CD8-positive, alpha-beta memory T cell (primary cell): ENCODE results near the gene GOLGA7B. TPM values are rescaled to one million over a fixed set of nuclear protein-coding genes. Genes with fewer than 3 reads are reported as not detected.

ENCODE experiments used
- CTCF ChIA-PET: fragments of 350-600 bp; sonication (Branson Sonifier 250); formaldehyde crosslinking; loops from one replicate; lab custom pipeline; 2021; ENCODE audit warnings: antibody characterized with exemption; lab: Charles Lee
- POLR2A ChIA-PET: fragments of 350-600 bp; sonication (Branson Sonifier 250); formaldehyde crosslinking; loops from one replicate; lab custom pipeline; 2021; ENCODE audit warnings: antibody characterized with exemption; lab: Charles Lee
- DNase-seq, 5 donors: peaks; one replicate each; pipeline versions ENCODE4 v3.0.0 to v3.0.0-alpha.2; 2020 to 2022; ENCODE audit warnings: mixed read lengths in 1 of 5
- H3K27ac ChIP-seq: one replicate; pipeline ENCODE4 v1.7.0; 2013; ENCODE audit warnings: low read depth, mild to moderate bottlenecking, low read length, moderate library complexity
- H3K27me3 ChIP-seq: 2 replicates; pipeline ENCODE4 v1.7.0; 2013; ENCODE audit warnings: low read length, mild to moderate bottlenecking; ENCODE audit not compliant: insufficient read depth, poor library complexity, severe bottlenecking
- H3K36me3 ChIP-seq: 2 replicates; pipeline ENCODE4 v1.7.0; 2013; ENCODE audit warnings: mild to moderate bottlenecking, low read length, moderate library complexity; ENCODE audit not compliant: insufficient read depth
- H3K4me1 ChIP-seq: 2 replicates; pipeline ENCODE4 v1.7.0; 2013; ENCODE audit warnings: mild to moderate bottlenecking, low read length, moderate library complexity; ENCODE audit not compliant: insufficient read depth
- H3K4me3 ChIP-seq: 2 replicates; pipeline ENCODE4 v1.7.0; 2013; ENCODE audit warnings: mild to moderate bottlenecking, low read length
- H3K9me3 ChIP-seq: 2 replicates; pipeline ENCODE4 v1.7.0; 2013; ENCODE audit warnings: mild to moderate bottlenecking, low read length
- H3K27ac Mint-ChIP-seq, 8 donors: one replicate each; pipeline ENCODE4 v1.8.0; 2020 to 2021; ENCODE audit warnings: mixed read lengths in 8 of 8, mild to moderate bottlenecking in 6 of 8, inconsistent platforms in 3 of 8, moderate library complexity in 3 of 8
- H3K27me3 Mint-ChIP-seq, 2 donors: one replicate each; pipeline ENCODE4 v1.8.0; 2020 to 2021; ENCODE audit warnings: mixed read lengths in 2 of 2, mild to moderate bottlenecking in 1 of 2, moderate library complexity in 1 of 2
- H3K36me3 Mint-ChIP-seq, 3 donors: one replicate each; pipeline ENCODE4 v1.8.0; 2020 to 2021; ENCODE audit warnings: mixed read lengths in 3 of 3, inconsistent platforms in 1 of 3, mild to moderate bottlenecking in 1 of 3
- H3K4me1 Mint-ChIP-seq, 3 donors: one replicate each; pipeline ENCODE4 v1.8.0; 2020 to 2021; ENCODE audit warnings: mixed read lengths in 3 of 3, inconsistent platforms in 1 of 3, mild to moderate bottlenecking in 1 of 3
- H3K4me3 Mint-ChIP-seq, 7 donors: one replicate each; pipeline ENCODE4 v1.8.0; 2020 to 2021; ENCODE audit warnings: mixed read lengths in 7 of 7, mild to moderate bottlenecking in 6 of 7, moderate library complexity in 4 of 7, inconsistent platforms in 2 of 7
- H3K9me3 Mint-ChIP-seq, 5 donors: one replicate each; pipeline ENCODE4 v1.8.0; 2020 to 2022; ENCODE audit warnings: mixed read lengths in 5 of 5, mild to moderate bottlenecking in 3 of 5, moderate library complexity in 2 of 5, inconsistent platforms in 1 of 5
- polyA plus RNA-seq: library from polyadenylated mRNA; unstranded; fragments of 300-500 nt; fragmentation: Illumina TruSeq; gene quantifications from one replicate; pipeline ENCODE4 v1.2.3, GENCODE V29; 2021
- total RNA-seq, 2 experiments: library from RNA; stranded (reverse); gene quantifications; one replicate each; pipeline ENCODE4 v1.2.3, GENCODE V29; 2021

GOLGA7B gene
- total and polyA plus RNA-seq, 3 experiments from 2014 or later = 0.29 to 0.62 (median 0.44) TPM

DNA sequence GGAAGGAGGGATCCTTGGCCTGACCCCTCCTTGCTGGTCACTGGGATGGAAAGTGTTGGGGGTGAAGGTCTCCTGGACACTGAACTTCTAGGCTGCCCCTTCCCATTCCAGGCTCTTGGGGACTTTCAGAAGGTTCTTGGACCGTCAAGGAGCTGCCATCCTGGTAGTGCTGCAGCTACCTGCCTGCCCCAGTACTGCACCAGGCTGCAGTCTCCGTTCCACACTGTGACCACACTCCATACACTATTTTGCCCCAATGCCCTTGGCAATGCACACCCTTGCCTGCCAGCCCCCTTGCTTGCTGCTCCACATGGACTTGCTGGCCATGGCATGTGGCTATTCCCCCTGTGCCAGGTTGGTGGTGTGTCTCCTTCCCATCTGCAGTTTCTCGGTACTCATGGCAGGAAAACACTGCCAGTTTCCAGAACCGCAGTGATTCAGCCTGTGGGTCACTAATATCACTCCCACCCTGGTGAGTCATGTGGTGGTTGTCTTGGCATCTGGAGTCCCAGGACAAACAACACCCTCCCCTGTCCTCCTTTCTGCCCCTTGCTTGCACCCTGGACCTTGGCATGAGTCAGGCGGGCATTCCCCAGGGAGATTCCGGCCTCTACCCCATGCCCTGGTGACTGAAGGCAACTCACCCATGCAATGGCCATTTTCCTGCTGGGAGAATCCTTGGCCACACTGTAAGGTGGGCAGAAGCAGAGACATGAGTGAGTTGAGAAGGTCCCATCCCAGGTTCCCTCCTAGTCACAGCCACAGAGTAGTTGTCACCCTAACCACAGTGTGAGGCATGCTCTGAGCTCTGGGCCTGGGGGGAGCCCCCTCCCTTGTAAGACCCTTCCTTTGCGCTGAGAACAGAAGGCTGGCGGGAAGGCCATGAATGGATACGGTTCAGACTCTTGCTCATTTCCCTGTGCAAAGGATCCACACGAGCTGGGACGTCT is 32.8 kb downstream of the GOLGA7B start:
- Mint-ChIP-seq H3K4me1 (no peaks in the 10 kb centered on the region), H3K27me3 (peaks cover 2 to 15% of the 10 kb centered on the region in 2 donors), H3K36me3 (no peaks in the 10 kb centered on the region), H3K4me3 (no peak overlapping the region), H3K9me3 (no peaks in the 10 kb centered on the region), H3K27ac (no peak overlapping the region)
- no peak for DNase-seq
- no peaks in the 10 kb centered on the region for H3K9me3 ChIP-seq
- no peaks in the 10 kb centered on the region for H3K36me3 ChIP-seq
- H3K4me3 ChIP-seq = no peak overlapping the region
- no peaks in the 10 kb centered on the region for H3K27me3 ChIP-seq
- CTCF ChIA-PET = interaction anchor here (0.9 kb wide), 1 partner anchor 91 kb away, joined by 3 read pairs; no protein-coding TSS in a partner anchor
- H3K4me1 ChIP-seq = no peaks in the 10 kb centered on the region
- POLR2A ChIA-PET = no interaction called here
- no peak overlapping the region for H3K27ac ChIP-seq

DNA sequence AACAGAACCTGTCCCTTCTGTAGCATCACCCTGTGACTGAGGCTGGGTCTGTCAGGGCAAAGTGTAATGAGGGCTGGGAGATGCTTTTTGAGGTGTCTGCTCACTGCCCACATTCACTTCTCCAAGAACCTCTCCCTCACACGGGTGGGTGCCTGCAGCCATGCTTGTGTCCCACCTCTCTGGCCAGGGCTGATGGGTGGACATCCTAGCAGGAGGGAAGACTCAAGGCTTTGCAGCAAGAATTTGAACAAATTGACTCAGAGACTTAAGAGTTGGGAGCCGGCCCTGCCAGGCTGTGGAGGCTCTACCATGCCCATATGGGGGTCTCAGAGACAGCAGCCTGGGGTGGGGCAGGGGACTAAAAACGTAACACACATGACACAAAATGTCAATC is 33.4 kb downstream of the GOLGA7B start:
- POLR2A ChIA-PET = no interaction called here
- H3K4me3 Mint-ChIP-seq = no peak overlapping the region
- Histone ChIP-seq H3K4me3 (no peak overlapping the region), H3K27ac (no peak overlapping the region), H3K36me3 (no peaks in the 10 kb centered on the region), H3K9me3 (no peaks in the 10 kb centered on the region), H3K4me1 (no peaks in the 10 kb centered on the region), H3K27me3 (no peaks in the 10 kb centered on the region)
- DNase-seq = no peak
- peaks cover 2 to 17% of the 10 kb centered on the region in 2 donors for H3K27me3 Mint-ChIP-seq
- H3K27ac Mint-ChIP-seq = no peak overlapping the region
- no peaks in the 10 kb centered on the region for H3K36me3 Mint-ChIP-seq
- no peaks in the 10 kb centered on the region for H3K4me1 Mint-ChIP-seq
- no peaks in the 10 kb centered on the region for H3K9me3 Mint-ChIP-seq
- CTCF ChIA-PET = interaction anchor here (0.9 kb wide), 1 partner anchor 91 kb away, joined by 3 read pairs; no protein-coding TSS in a partner anchor

GRCh38 chr10:97886286-97886685 is 36.6 kb downstream of the GOLGA7B start:
- Histone ChIP-seq H3K36me3 (no peaks in the 10 kb centered on the region), H3K27ac (no peak overlapping the region), H3K27me3 (no peaks in the 10 kb centered on the region), H3K4me3 (no peak overlapping the region), H3K4me1 (no peaks in the 10 kb centered on the region), H3K9me3 (no peaks in the 10 kb centered on the region)
- DNase-seq = no peak
- ChIA-PET POLR2A (no interaction called here), CTCF (interaction anchor here (0.7 to 1.5 kb wide), 2 partner anchors 10 to 38 kb away, joined by 3 to 4 read pairs; no protein-coding TSS in a partner anchor)
- Mint-ChIP-seq H3K27me3 (peaks cover 3 to 17% of the 10 kb centered on the region in 2 donors), H3K27ac (no peak overlapping the region), H3K4me1 (peaks cover 0 to 3% (median 0%) of the 10 kb centered on the region in 3 donors), H3K36me3 (no peaks in the 10 kb centered on the region), H3K9me3 (no peaks in the 10 kb centered on the region), H3K4me3 (no peak overlapping the region)

DNA sequence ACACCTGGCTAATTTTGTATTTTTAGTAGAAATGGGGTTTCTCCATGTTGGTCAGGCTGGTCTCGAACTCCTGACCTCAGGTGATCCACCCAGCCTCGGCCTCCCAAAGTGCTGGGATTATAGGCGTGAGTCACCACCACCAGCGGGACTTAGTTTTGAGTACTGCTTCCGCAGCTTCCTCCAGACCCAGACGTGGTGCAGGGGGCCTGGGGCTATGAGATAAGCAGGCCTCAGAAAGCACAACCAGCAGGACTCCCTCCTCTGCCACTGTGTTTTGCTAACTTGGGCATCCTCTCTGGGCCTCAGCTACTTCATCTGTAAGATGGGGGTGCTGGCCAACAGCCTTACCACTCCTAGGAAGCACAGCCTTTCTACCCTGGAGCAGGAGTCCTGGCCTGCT is 37.8 kb downstream of the GOLGA7B start:
- no peaks in the 10 kb centered on the region for H3K36me3 ChIP-seq
- H3K27me3 ChIP-seq = no peaks in the 10 kb centered on the region
- H3K9me3 ChIP-seq = no peaks in the 10 kb centered on the region
- peaks cover 3 to 16% of the 10 kb centered on the region in 2 donors for H3K27me3 Mint-ChIP-seq
- no peak overlapping the region for H3K27ac Mint-ChIP-seq
- H3K9me3 Mint-ChIP-seq = no peaks in the 10 kb centered on the region
- H3K4me1 Mint-ChIP-seq = peaks cover 0 to 3% (median 0%) of the 10 kb centered on the region in 3 donors
- no peaks in the 10 kb centered on the region for H3K36me3 Mint-ChIP-seq
- no peak overlapping the region for H3K4me3 Mint-ChIP-seq
- CTCF ChIA-PET = interaction anchor here (0.7 to 1.5 kb wide), 2 partner anchors 12 to 17 kb away, joined by 3 to 4 read pairs; no protein-coding TSS in a partner anchor
- H3K4me1 ChIP-seq = no peaks in the 10 kb centered on the region
- H3K27ac ChIP-seq = no peak overlapping the region
- DNase-seq = no peak
- POLR2A ChIA-PET = interaction anchor here (0.7 kb wide), 1 partner anchor 159 kb away, joined by 3 read pairs; no protein-coding TSS in a partner anchor
- H3K4me3 ChIP-seq = no peak overlapping the region

- no peaks in the 10 kb centered on the region for H3K27me3 ChIP-seq
- Mint-ChIP-seq H3K36me3 (no peaks in the 10 kb centered on the region), H3K9me3 (no peaks in the 10 kb centered on the region), H3K27me3 (peaks cover 3 to 15% of the 10 kb centered on the region in 2 donors), H3K27ac (no peak overlapping the region), H3K4me1 (peaks cover 0 to 3% (median 0%) of the 10 kb centered on the region in 3 donors), H3K4me3 (no peak overlapping the region)
- H3K9me3 ChIP-seq = no peaks in the 10 kb centered on the region
- H3K27ac ChIP-seq = no peak overlapping the region
- H3K4me1 ChIP-seq = no peaks in the 10 kb centered on the region
- no peak for DNase-seq
- no peak overlapping the region for H3K4me3 ChIP-seq
- ChIA-PET POLR2A (no interaction called here), CTCF (no interaction called here)
- H3K36me3 ChIP-seq = no peaks in the 10 kb centered on the region
Observed at GRCh38 chr10:97888134-97888533, 38.5 kb downstream of the GOLGA7B start.

DNA sequence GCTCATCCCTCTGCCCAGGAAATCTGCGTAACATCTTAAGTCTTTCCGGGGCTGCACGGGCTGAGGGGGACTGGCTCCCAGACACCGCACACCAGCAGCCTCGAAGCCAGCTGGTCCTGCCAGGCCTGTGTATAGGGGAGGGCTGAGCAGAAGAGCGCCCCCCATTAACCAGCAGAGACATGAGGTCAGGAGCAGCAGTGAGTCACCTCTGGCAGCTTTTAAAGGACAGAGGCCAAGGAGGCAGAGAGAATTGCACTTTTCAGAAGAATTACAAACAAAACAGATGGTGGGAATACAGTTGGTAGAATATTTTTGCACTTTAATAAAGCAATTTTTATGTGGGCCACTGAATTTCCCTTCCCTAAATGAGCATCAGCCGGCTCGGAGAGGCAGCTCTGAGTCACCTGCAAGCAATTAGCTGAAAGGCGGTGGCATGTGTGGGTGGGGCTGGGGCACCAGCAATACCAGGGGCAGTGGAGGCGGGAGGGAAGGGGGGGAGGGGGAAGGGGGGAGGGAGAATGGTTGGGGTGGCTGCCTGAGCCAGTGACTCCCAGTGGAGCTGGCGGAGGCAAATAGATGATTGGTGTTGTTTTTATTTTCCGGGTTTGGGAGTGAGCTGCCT is 39.1 kb downstream of the GOLGA7B start:
- H3K27ac ChIP-seq = no peak overlapping the region
- no peaks in the 10 kb centered on the region for H3K27me3 ChIP-seq
- H3K9me3 Mint-ChIP-seq = no peaks in the 10 kb centered on the region
- H3K27me3 Mint-ChIP-seq = peaks cover 3 to 18% of the 10 kb centered on the region in 2 donors
- POLR2A ChIA-PET = no interaction called here
- no peak overlapping the region for H3K4me3 Mint-ChIP-seq
- H3K4me1 Mint-ChIP-seq = peaks cover 0 to 3% (median 0%) of the 10 kb centered on the region in 3 donors
- no peaks in the 10 kb centered on the region for H3K36me3 ChIP-seq
- H3K4me1 ChIP-seq = no peaks in the 10 kb centered on the region
- no peak overlapping the region for H3K27ac Mint-ChIP-seq
- no peak overlapping the region for H3K4me3 ChIP-seq
- CTCF ChIA-PET = no interaction called here
- no peaks in the 10 kb centered on the region for H3K9me3 ChIP-seq
- no peak for DNase-seq
- no peaks in the 10 kb centered on the region for H3K36me3 Mint-ChIP-seq

DNA sequence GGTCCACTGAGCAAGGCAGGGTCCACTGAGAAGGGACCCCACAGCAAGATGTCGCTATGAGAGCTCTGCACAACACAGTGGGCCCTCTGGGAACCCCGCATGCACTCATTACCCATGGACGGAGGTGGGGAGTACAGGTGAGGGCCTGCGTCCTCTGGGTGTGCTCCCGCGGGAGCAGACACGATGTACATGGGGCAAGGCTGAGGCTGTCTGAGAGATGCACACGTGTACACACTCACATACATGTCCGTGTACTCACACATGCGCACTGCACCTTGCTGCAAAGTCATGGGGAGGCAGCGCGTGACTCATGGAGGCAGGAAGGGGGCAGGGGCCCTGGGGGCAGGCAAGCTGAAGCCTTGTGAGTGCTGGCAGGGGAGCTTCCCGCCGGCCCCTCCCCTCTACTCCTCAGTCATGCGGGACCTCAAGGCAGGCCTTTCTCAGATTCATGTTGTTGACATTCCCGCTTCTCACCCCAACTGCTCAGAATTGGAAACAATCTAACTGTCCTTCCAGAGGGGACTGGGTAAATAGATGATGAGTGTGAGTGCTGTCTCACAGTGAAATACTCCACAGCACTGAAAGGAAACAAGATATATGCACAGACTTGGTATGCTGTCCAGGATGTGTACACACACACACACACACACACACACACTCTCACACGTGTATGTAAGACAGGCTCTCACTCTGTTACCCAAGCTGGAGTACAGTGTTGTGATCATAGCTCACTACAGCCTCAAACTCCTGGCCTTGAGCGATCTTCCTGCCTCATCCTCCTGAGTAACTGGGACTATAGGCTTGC is 40.0 kb downstream of the GOLGA7B start:
- ChIA-PET CTCF (interaction anchor here (1.0 kb wide), 1 partner anchor 155 kb away, joined by 3 read pairs; no protein-coding TSS in a partner anchor), POLR2A (no interaction called here)
- Histone ChIP-seq H3K36me3 (no peaks in the 10 kb centered on the region), H3K9me3 (no peaks in the 10 kb centered on the region), H3K27me3 (no peaks in the 10 kb centered on the region), H3K4me3 (no peak overlapping the region), H3K4me1 (no peaks in the 10 kb centered on the region), H3K27ac (no peak overlapping the region)
- DNase-seq = no peak
- peaks cover 3 to 22% of the 10 kb centered on the region in 2 donors for H3K27me3 Mint-ChIP-seq
- H3K27ac Mint-ChIP-seq = peak overlapping the region in 1 of 8 donors; percentile 17
- no peak overlapping the region for H3K4me3 Mint-ChIP-seq
- H3K36me3 Mint-ChIP-seq = no peaks in the 10 kb centered on the region
- H3K9me3 Mint-ChIP-seq = no peaks in the 10 kb centered on the region
- peaks cover 0 to 3% (median 0%) of the 10 kb centered on the region in 3 donors for H3K4me1 Mint-ChIP-seq
